ENCODE data around the gene UBAC2.

UBAC2 gene

DNA sequence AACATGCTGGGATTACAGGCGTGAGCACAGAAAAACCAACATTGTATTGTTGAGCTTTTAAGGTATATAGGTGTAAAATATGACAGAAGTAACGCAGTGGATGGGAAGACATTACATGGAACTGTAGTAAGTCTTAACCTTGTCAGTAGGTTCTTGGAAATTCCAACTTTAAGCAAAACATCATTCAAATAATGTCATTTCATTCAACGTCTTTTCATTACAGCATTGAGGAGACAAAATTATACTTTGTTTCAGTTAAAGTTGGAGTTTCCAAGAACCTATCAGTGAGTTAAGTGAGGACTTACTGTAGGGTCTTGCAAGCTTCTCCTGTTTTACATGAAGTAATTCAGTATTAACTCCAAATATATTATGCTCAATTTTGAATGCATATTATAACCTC lies 133.6 kb downstream of the UBAC2 start (continued):
- TF ChIP-seq, protein P1, sequence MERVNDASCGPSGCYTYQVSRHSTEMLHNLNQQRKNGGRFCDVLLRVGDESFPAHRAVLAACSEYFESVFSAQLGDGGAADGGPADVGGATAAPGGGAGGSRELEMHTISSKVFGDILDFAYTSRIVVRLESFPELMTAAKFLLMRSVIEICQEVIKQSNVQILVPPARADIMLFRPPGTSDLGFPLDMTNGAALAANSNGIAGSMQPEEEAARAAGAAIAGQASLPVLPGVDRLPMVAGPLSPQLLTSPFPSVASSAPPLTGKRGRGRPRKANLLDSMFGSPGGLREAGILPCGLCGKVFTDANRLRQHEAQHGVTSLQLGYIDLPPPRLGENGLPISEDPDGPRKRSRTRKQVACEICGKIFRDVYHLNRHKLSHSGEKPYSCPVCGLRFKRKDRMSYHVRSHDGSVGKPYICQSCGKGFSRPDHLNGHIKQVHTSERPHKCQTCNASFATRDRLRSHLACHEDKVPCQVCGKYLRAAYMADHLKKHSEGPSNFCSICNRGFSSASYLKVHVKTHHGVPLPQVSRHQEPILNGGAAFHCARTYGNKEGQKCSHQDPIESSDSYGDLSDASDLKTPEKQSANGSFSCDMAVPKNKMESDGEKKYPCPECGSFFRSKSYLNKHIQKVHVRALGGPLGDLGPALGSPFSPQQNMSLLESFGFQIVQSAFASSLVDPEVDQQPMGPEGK (CRISPR knock-in tag; IDR thresholded peaks at IDR 0.05; ENCODE audit: borderline replicate concordance): no peak
- no peak for TF ChIP-seq OSR1 (CRISPR knock-in tag; IDR thresholded peaks at IDR 0.05)
- TF ChIP-seq, protein P2, sequence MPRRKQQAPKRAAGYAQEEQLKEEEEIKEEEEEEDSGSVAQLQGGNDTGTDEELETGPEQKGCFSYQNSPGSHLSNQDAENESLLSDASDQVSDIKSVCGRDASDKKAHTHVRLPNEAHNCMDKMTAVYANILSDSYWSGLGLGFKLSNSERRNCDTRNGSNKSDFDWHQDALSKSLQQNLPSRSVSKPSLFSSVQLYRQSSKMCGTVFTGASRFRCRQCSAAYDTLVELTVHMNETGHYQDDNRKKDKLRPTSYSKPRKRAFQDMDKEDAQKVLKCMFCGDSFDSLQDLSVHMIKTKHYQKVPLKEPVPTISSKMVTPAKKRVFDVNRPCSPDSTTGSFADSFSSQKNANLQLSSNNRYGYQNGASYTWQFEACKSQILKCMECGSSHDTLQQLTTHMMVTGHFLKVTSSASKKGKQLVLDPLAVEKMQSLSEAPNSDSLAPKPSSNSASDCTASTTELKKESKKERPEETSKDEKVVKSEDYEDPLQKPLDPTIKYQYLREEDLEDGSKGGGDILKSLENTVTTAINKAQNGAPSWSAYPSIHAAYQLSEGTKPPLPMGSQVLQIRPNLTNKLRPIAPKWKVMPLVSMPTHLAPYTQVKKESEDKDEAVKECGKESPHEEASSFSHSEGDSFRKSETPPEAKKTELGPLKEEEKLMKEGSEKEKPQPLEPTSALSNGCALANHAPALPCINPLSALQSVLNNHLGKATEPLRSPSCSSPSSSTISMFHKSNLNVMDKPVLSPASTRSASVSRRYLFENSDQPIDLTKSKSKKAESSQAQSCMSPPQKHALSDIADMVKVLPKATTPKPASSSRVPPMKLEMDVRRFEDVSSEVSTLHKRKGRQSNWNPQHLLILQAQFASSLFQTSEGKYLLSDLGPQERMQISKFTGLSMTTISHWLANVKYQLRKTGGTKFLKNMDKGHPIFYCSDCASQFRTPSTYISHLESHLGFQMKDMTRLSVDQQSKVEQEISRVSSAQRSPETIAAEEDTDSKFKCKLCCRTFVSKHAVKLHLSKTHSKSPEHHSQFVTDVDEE (CRISPR knock-in tag; IDR thresholded peaks at IDR 0.05): no peak

DNA sequence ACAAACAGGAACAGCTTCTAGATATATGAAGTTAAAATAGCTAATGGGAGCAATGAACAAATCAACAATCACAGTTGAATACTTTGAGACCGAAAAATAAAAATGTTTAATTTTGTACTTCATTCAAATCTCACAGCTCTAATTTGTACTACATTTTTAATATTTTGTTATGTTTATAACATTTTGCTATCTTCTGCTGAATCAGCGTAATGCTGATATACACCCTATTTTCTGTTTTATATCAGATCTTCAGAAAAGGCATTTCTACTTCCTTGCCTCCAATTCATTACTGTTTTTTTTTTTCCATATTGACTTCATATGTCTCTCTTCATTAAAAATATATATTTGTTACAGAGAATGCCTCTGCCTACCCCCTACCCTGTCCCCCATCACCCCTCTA lies 134.4 kb downstream of the UBAC2 start:
- TF ChIP-seq ZFP3 (CRISPR knock-in tag; IDR thresholded peaks at IDR 0.05) (no peak), ZFP30 (CRISPR knock-in tag; IDR thresholded peaks at IDR 0.05) (no peak), BACH2 (CRISPR knock-in tag; IDR thresholded peaks at IDR 0.05; ENCODE audit: borderline replicate concordance) (no peak), GLIS3 (CRISPR knock-in tag; IDR thresholded peaks at IDR 0.05) (no peak)
- TF ChIP-seq, protein P3, sequence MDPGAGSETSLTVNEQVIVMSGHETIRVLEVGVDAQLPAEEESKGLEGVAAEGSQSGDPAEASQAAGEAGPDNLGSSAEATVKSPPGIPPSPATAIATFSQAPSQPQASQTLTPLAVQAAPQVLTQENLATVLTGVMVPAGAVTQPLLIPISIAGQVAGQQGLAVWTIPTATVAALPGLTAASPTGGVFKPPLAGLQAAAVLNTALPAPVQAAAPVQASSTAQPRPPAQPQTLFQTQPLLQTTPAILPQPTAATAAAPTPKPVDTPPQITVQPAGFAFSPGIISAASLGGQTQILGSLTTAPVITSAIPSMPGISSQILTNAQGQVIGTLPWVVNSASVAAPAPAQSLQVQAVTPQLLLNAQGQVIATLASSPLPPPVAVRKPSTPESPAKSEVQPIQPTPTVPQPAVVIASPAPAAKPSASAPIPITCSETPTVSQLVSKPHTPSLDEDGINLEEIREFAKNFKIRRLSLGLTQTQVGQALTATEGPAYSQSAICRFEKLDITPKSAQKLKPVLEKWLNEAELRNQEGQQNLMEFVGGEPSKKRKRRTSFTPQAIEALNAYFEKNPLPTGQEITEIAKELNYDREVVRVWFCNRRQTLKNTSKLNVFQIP (CRISPR knock-in tag; IDR thresholded peaks at IDR 0.05; ENCODE audit: borderline replicate concordance, low read depth): no peak
- no peak for ATAC-seq

DNA sequence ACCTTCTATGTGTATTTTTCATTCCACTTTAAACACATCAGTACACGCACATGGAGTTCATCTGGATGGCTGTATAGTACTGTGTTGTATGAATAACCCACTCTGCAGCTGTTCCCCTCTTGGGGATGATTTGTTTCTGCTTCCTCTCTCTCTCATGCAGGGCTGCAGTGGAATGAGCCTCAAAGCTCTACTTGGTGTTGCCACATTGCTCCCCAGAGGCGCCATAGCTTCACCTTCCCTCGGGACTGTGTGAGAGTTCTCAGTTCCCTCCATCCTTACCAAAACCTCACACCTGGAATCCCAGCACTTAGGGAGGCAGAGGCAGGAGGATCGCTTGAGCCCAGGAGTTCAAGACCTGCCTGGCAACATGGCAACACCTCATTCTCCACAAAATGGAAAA lies 134.9 kb downstream of the UBAC2 start:
- no peak for ATAC-seq
- TF ChIP-seq, protein P2 (CRISPR knock-in tag; IDR thresholded peaks at IDR 0.05): no peak

DNA sequence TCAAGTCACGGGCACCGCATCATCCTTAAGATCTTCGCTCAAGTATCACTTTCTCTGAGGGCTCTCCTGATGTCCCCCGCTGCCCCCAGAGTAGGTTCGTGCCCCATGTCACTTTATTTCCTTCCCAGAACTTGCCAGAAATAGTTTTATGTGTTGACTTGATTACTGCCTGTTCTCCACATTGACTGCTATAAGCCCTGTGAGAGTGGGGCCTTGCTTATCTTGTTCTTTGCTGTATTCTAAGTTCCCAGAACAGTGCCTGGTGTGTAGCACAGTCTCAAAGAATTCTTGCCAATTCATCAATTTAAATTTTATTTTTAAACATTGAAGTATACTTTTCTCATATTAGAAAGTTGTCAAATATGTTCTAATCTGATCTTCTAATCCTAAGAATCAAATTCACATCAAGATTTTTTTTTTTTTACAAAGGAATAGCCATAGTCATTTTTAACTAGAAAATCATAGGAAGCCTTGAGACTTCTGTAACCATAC lies 138.6 kb downstream of the UBAC2 start:
- ATAC-seq: no peak
- TF ChIP-seq BACH2 (CRISPR knock-in tag; IDR thresholded peaks at IDR 0.05; ENCODE audit: borderline replicate concordance): no peak
- TF ChIP-seq, protein P4, sequence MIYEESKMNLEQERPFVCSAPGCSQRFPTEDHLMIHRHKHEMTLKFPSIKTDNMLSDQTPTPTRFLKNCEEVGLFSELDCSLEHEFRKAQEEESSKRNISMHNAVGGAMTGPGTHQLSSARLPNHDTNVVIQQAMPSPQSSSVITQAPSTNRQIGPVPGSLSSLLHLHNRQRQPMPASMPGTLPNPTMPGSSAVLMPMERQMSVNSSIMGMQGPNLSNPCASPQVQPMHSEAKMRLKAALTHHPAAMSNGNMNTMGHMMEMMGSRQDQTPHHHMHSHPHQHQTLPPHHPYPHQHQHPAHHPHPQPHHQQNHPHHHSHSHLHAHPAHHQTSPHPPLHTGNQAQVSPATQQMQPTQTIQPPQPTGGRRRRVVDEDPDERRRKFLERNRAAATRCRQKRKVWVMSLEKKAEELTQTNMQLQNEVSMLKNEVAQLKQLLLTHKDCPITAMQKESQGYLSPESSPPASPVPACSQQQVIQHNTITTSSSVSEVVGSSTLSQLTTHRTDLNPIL (CRISPR knock-in tag; IDR thresholded peaks at IDR 0.05; ENCODE audit: low read depth): no peak
- TF ChIP-seq, protein P1 (CRISPR knock-in tag; IDR thresholded peaks at IDR 0.05; ENCODE audit: borderline replicate concordance): no peak
- TF ChIP-seq ARNTL (CRISPR knock-in tag; IDR thresholded peaks at IDR 0.05; ENCODE audit: borderline replicate concordance, low read depth): no peak
- no peak for TF ChIP-seq RARB (CRISPR knock-in tag; IDR thresholded peaks at IDR 0.05)
- TF ChIP-seq ZNF8 (CRISPR knock-in tag; IDR thresholded peaks at IDR 0.05): no peak
- TF ChIP-seq TOX (CRISPR knock-in tag; IDR thresholded peaks at IDR 0.05; ENCODE audit: borderline replicate concordance): no peak
- TF ChIP-seq ESRRG (CRISPR knock-in tag; IDR thresholded peaks at IDR 0.05): no peak
- no peak for TF ChIP-seq ZFP30 (CRISPR knock-in tag; IDR thresholded peaks at IDR 0.05)
- TF ChIP-seq SNAI2 (CRISPR knock-in tag; IDR thresholded peaks at IDR 0.05): no peak
- no peak for TF ChIP-seq ZC3H10 (CRISPR knock-in tag; IDR thresholded peaks at IDR 0.05)
